Measurements from ENCODE around the gene RFX6.

RFX6 gene

DNA sequence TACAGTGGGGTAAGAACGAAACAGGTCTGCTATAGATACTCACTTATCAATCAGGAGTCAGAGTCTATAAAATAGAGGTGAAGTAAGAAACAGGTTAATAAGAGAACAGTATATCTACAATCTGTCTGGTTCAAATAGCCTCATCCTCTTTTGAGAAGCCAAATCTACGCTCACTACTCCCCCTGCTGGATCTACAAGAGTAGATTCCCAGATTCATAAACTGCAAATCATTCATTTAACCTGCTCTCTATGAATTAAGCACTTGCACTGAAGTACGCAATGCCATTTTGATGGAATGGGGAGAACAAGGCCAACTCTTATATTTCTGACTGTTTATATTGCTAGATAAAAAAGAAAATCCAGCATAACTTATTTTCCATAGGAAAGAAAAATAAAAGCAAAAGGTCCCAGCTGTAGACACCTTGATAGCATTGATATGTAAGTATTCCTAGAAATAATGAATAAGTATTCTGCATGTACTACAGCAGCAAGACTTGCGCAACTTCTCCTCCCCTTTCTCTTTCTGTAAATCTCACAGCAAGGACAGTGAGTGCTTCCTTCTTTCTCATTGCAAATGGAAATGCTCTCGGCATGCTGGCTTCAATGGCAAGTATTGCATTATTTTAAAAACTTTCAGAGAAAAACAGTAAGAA lies 92.3 kb downstream of the RFX6 start:
- DNase-seq (ENCODE audit: low spot score), result peak; percentile 37

DNA sequence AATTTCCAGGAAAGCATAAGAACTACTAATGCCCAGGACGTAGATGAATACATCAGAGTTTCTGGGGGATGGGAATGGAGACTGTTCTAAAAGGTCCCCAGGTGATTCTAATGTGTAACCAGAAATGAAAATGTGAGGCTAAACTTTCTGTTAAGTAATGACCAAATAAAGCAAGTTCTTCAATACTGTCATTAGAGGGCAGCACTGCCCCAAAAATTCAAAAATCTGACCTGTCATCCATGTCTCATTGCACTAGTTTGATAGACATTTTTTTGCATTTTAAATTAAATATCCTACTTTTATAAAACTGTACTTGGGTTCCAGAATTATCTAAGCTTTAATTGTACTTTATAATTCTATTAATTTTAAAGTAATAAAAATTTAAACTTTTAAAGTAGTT lies 94.9 kb downstream of the RFX6 start:
- DNase-seq (ENCODE audit: low spot score), result peak; percentile 31
- TF ChIP-seq, protein P1, sequence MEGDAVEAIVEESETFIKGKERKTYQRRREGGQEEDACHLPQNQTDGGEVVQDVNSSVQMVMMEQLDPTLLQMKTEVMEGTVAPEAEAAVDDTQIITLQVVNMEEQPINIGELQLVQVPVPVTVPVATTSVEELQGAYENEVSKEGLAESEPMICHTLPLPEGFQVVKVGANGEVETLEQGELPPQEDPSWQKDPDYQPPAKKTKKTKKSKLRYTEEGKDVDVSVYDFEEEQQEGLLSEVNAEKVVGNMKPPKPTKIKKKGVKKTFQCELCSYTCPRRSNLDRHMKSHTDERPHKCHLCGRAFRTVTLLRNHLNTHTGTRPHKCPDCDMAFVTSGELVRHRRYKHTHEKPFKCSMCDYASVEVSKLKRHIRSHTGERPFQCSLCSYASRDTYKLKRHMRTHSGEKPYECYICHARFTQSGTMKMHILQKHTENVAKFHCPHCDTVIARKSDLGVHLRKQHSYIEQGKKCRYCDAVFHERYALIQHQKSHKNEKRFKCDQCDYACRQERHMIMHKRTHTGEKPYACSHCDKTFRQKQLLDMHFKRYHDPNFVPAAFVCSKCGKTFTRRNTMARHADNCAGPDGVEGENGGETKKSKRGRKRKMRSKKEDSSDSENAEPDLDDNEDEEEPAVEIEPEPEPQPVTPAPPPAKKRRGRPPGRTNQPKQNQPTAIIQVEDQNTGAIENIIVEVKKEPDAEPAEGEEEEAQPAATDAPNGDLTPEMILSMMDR (IDR thresholded peaks at IDR 0.05; ENCODE audit: extremely low read depth, missing control alignments), result peak; percentile 16

More for the DNA sequence above, 92.3 kb downstream of the RFX6 start:
- TF ChIP-seq, protein P1 (IDR thresholded peaks at IDR 0.05; ENCODE audit: extremely low read depth, missing control alignments), result peak; percentile 35

GRCh38 chr6:116973976-116974375 lies 96.9 kb downstream of the RFX6 start:
- TF ChIP-seq, protein P1 (IDR thresholded peaks at IDR 0.05; ENCODE audit: extremely low read depth, missing control alignments), result no peak

GRCh38 chr6:116974526-116975316 lies 97.7 kb downstream of the RFX6 start:
- TF ChIP-seq, protein P1 (IDR thresholded peaks at IDR 0.05; ENCODE audit: extremely low read depth, missing control alignments), result no peak
- no peak for DNase-seq (ENCODE audit: low spot score)

More at GRCh38 chr6:116973976-116974375, 96.9 kb downstream of the RFX6 start:
- DNase-seq (ENCODE audit: low spot score), result no peak

GRCh38 chr6:116975600-116975999 lies 98.6 kb downstream of the RFX6 start:
- TF ChIP-seq, protein P1 (IDR thresholded peaks at IDR 0.05; ENCODE audit: extremely low read depth, missing control alignments), result no peak
- no peak for DNase-seq (ENCODE audit: low spot score)

DNA sequence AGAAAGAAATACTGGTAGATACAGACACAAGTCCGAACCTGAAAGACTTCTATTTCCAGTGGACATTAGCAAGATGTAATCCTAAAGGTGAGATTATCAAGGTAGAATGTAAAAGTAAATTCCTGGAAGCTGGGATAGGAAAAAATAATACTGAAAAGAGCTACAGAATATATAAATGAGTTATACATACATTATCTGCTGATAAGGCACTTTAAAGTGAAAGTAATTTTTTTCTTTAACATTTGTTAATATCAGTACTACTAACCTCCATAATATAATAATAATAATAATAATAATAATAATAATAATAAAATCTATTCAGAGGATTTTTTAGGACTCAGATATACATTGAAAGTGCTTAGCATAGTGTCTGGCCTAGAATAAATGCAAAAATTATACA lies 102.5 kb downstream of the RFX6 start:
- TF ChIP-seq, protein P1 (IDR thresholded peaks at IDR 0.05; ENCODE audit: extremely low read depth, missing control alignments), result no peak
- no peak for DNase-seq (ENCODE audit: low spot score)
